GM21381 (cell line): ENCODE data around the gene AHSP.
A peak's percentile ranks its signal among the peaks of the same experiment; 100 is the strongest.
"Not testable (repeated sequence)": the region's sequence is repeated elsewhere in the genome, so short reads cannot be mapped to it uniquely, and the experiment has no call there.

Experiments used
- ATAC-seq: cut with Tn5 transposase; IDR thresholded peaks from one replicate; pipeline ENCODE4 v1.9.1; 2021; ENCODE audit warnings: mild to moderate bottlenecking, moderate library complexity; ENCODE audit not compliant: unreplicated experiment

AHSP gene

DNA sequence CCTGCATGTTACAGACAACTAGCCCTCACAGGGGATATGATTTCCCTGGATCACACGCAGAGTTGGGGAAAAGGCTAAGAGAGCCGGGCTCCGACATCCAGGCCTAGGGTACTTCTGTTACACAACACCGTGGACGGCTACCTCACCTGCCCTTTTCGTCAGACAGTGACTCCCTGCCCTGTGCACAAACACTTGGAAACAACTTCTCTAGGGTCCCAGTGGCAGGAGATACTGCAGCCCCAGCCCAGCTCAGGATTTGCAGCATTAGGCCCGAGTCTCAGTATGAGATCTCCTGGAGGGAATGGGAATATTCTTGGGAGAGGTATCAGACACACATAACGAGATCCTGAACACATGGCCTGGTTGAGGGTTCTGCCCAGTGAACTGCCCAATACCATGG is 27.8 kb upstream of the AHSP start:
- ATAC-seq: no peak

DNA sequence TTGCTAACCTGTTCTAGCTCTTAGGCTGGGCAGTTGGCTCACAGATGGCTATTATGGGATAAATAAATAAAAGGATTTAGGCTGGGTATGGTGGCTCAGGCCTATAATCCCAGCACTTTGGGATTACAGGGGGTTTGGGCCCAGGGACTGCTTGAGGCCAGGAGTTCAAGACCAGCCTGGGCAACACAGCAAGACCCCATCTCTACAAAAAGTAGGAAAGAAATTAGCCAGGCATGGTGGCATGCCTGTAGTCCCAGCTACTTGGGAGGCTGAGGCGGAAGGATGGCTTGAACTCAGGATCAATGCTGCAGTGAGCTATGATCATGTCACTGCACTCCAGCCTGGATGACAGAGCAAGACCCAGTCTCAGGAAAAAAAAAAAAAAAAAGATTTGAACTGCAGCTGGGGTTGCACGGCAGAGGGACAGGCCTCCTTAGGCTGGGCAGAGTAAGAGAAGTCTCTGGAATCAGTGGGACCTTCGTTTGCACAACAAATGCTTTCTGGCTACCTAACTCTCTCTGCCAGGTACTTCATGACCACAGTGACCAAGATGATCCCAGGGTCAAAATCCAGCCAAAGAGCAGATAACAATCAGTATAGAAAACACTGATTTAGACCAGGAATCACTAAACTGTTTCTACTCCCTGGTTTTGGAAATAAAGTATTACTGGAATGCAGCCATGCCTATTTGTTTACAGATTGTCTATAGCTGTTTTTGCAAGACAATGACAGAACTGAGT is 26.3 kb upstream of the AHSP start:
- no peak for ATAC-seq

DNA sequence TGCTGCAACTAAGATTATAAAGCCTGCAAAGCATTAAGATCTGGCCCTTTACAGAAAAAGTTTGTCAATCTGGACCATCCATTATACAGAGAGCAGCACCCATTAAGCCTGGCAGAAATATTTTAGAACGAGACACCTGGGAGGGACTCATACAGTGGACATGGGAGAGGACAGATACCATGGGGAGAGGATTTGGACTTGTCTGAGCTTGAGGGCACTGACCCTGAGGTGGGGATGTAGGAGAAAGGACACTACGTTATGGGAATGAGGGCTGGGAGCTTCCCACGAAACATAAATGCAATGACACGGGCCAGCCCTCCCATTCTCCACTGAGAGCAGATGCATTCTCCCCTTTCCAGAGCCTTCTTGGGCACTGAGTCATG is 25.7 kb upstream of the AHSP start:
- ATAC-seq: no peak

DNA sequence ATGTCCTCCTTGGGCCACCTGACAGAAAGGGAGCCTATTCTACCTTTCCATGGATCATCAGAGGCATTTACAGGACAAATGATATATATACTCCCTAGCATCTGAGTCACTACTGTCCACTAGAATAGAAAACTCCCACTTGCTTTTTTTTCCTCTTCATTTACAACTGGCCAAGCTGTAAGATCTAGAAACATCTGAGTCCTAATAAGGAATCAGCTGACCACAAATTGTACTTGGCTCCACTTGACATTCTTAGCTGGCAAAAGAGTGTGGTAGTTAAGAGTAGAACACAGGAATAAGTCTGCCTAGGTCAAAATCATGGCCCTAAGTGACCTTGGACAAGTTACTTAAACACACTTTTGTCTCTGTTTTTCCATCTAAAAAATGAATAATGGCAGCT is 24.7 kb upstream of the AHSP start:
- no peak for ATAC-seq

DNA sequence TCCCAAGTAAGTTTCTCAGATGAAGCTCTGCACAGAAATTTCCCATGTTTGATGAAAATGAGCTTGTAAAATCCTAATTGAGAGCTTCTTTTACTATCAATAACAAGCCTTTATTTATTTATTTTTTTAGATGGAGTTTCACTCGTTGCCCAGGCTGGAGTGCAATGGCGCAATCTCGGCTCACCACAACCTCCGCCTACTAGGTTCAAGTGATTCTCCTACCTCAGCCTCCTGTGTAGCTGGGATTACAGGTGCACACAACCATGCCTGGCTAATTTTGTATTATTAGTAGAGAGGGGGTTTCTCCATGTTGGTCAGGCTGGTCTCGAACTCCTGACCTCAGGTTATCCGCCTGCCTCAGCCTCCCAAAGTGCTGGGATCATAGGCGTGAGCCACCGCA is 24.1 kb upstream of the AHSP start:
- ATAC-seq: not testable (repeated sequence)

DNA sequence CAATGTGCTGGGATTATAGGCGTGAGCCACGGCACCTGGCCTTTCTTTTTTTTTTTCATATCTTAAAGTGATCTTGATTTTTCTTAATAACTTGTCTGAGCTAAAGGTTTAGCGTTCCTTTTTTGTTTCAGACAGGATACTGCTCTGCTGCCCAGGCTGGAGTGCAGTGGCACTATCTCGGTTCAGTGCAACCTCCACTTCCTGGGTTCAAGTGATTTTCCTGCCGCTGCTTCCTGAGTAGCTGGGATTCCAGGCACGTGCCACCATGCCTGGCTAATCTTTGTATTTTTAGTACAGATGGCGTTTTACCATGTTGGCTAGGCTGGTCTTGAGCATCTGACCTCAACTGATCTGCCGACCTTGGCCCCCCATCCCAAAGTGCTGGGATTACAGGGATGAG is 23.5 kb upstream of the AHSP start:
- no peak for ATAC-seq

DNA sequence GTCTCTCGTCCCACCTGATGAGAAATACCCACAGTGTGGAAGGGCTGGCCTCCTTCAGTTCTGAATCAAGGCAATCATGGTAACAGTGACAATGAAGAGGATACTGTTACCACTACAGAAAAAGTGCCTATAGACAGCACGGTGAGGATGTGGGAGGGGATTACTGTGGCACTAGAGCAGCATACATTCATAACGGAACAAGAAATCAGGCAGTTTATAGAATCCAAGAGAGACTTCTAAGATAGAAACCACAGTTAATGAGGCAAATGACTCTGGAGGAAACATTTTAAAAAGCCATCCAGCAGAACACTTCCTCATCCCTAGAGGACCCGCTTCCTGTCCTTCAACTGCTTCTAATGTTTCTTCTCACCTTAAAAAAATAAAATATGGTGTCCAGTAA is 22.2 kb upstream of the AHSP start:
- no peak for ATAC-seq

DNA sequence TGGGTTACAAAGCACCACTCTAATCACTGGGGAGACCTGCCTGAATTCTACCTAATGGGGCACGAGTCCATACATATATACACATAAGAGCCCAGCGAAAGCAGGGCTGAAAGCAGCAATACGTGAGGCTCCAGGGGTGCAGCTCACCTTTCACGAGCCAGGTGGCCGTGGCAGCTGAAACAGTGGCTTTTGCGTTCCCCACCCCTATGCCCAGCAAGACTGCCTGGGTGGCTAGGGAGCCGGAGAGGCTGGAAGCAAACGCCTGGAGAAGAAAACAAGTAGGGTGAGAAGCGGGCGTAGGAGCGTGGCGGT is 20.1 kb upstream of the AHSP start:
- ATAC-seq: no peak

DNA sequence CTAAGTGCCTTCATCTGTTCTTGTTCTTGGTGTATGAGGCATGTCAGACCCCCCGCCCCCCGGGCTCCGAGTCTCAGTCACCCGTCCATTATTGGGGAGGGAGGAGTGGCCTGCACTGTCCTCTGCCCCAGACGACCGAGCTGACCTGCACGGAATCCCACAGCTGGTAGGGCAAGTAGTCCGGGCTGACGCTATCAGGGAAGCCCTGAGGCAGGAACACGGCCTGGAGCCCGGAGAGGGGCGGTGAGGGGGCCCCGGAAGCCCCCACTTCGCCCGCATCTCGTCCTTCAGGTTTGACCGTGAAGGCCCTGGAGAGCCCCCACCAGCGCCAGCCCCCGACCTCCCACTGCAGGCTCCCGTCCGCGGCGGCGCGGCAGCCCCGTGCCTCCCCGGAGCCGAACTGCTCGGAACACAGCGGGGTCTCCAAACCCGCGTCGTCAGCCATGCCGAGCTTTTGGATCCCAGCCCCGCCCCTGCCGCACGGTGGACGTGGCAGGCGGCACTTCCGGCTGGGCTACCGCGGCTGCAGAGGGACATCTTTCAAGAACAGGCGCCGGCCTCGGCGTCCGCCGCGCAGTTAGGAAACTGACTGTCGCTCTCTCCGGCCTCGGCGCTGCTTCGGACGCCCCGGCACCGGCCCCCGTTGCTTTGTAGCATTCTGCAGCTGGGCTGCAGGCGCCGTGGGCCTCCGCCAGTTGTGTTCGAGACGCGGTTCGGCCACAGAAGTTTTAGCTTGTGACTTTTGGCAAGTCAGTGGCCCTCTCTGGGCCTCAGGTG is 19.6 kb upstream of the AHSP start, which contains the start of gene RUSF1:
Gene RUSF1 (minus strand): TSS at position 463 of the 777 bp plus-strand sequence. CDS start 18 bp downstream, at position 445.
- peak; percentile 92 for ATAC-seq

DNA sequence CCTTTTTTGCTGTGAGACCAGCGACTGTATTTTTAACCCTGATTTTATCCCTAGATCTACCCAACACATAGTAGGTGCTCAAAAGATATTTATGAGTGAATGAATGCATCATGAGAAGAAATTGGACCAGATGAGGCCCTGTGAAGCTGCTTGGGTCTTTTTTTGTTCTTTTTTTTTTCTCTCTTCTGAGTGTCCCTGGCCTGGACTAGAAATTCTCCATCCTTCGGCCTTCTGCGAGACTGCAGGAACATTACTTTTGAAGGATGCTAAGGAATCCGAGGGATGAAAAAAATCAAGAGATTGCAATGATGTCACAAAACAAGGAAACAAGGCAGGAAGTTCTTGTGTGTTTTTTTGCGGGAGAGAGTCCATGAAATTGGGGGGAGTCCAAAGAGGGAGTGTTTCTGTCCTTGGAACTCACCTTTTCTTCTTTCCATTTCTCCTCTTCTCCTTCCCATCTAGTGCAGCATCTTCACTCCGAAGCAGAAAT is 18.9 kb upstream of the AHSP start:
- ATAC-seq: no peak

DNA sequence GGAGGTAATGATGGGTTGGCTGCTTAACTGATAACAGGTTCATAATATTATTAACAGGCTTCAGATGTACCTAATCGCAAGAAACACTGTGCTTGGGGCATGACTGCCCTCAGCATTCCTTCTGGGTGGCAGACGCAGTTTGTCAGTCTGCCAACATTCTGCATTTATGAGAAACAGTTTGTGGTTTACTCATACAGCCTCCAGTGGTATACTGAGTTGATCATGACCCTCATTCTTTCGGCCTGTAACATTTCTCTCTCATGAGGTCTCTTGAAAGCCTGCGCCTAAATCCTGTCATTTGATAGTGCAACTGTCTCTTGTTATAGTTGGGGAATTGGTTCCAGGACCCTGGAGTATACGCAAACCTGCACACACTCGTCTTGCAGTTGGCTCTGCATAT is 14.6 kb upstream of the AHSP start:
- no peak for ATAC-seq

DNA sequence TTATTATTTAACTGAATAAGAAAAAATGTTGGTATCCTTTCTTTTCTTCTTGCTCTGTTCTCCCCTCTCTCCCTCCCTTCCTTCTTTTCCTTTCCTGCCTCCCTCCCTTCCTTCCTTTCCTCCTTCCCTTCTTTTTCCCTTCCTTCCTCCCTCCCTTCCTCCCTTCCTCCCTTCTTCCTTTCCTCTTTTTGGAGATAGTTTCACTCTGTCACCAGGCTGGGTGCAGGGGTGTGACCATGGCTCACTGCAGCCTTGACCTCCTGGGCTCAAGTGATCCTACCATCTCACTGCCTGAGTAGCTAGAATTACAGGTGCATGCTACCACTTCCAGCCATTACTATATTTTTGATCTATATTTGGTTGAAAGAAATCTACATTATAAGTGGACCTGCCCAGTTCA is 13.8 kb upstream of the AHSP start:
- no peak for ATAC-seq

DNA sequence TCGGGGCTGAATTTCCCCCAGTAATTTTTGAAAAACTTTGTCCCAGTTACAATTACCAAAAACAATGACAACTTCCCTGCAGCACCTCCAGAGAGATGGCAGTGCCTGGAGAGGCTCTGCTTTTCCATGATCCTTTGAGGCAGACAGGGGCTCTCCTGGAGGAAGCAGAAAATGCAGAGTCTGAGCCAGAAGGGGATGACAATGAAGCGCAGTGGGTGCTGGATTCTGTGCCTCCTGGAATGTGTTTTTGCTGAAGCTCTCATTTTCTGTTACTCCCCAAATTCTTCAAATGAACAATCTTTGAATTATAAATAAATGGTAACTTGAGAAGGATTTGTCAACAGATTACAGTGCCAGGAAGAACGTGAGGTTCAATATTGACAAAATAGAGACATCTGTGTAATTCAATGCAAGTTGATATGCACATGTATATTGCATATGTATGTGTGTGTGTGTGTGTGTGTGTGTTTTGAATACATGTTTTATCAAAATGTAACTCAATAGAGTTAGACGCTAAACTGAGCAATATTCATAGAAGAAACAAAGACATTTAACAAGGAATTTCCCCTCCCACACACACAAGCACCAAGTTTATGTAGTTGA is 9.8 kb upstream of the AHSP start:
- no peak for ATAC-seq

DNA sequence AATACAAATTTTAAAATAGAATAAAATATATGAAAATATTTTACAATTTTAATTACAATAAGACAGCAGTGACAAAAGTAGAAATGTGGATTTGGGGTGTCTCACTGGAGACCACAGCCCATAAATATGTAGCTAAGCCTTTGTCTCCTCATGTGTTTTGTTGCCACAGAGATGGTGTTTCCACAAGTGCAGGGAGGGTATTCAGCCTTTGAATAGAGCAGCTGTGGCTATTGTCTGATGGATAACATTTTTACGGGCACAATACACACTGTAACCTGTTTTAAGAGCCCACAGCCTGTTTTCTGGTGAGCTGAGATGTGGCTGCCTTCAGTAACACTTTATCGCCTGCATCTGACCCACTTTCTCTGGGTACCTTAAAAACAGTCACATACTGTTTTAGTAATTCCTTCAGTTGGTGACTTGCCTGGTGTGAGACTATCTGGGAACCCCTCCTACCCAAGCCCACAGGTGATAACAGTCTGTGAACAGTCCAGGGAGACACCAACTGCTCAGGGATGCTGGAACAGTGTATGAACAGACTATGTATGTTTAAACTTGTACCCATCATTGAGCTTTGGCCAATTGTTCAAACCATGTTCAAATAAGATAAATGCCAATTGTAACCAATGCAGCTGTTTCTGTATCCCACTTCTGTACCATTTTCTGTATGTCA is 7.8 kb upstream of the AHSP start:
- ATAC-seq: no peak

DNA sequence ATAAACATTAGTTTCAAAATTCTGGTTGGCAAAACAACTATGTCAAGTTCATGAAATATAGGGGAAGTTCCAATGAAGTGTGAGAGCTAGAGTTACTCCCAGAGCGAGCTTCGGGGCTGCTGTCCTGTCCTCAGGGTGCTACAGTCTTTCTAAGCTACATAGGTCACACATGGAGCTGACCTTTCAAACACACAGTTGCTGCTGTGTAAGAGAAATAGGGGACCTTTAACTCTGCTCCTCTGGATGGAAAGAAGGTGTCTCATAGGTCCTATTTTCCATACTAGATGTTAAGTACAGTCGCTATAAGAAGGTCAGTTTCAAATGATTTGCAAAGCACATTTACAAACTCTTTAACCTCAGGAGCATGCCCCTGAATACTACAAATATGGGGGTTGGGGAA is 6.3 kb upstream of the AHSP start:
- no peak for ATAC-seq

DNA sequence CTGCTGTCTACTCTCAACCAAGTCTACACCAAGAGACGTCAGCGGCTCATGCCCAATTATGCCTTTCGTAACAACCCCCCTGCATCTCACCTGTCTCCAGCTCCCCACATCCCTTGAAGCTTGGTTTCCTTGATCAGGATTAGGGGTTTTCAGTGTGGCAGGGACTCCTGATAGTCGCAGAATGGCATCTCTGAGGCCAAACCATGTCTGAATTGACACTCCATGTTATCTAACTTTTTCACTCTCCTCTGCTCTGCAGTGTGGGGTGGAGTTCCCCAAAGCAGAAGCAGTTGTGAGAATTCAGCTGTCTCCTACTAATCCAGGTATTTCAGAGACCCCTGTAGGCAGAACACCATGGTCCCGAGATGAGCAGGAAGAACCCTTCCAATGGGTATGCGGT is 5.6 kb upstream of the AHSP start:
- ATAC-seq: no peak

DNA sequence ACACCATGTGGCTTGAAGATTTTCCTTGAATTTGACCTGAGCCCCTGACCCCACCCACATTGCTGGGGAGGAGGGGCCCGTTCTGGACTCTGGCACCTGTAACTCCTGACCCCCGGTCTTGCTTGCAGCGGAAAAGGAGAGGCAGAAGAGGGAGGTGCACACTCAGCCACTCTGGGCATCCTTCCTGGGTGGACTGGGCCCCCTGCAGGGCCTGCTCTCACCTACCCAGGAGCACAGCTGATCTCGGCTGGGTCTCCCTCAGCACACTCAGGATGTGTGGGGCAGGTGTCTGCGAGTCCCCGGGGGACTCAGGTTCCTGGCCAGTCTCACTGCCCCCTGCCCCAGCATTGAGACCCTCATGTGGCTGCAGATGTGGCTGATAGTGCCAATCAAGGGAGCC is 3.9 kb upstream of the AHSP start:
- ATAC-seq: not testable (repeated sequence)

DNA sequence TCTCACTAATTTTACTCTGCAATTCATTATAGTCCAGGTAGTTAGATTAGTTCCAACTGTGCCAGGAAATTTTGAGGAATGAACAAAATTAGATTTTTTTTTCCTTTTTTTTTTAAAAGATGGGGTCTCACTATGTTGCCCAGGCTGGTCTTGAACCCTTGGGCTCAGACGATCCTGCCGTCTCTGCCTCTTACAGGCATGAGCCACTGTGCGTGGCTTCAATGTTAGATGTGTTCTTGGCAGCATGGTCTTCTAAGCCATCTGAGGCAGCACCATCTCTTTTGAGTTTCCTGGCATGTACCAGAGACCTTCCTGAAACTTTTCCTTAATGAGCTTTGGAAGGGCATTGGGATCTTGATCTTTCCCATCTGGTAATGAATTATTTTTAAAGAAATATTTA is 2.6 kb upstream of the AHSP start:
- ATAC-seq: no peak

DNA sequence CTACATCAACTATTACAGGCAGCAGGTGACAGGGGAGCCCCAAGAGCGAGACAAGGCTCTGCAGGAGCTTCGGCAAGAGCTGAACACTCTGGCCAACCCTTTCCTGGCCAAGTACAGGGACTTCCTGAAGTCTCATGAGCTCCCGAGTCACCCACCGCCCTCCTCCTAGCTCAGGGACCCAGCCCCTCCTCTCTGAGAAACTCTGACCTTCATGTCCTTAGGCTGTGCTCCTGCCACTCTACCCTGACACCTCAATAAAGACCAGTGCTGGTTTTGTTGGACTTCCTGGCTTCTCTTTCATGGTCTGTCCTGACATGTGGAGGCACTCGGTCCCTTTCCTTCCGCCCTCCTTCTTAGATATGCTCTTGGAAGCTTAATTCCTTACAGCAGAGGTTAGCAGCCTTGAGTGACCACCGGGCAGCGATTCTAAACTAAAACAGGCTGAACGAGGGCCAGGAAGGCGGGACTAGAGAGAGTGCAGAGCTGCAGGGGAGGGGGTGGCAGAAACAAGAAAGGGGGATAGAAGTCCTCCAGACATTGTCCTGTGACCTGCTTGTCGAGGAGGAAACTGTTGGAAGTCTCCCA is 915 bp downstream of the AHSP start:
- no peak for ATAC-seq

DNA sequence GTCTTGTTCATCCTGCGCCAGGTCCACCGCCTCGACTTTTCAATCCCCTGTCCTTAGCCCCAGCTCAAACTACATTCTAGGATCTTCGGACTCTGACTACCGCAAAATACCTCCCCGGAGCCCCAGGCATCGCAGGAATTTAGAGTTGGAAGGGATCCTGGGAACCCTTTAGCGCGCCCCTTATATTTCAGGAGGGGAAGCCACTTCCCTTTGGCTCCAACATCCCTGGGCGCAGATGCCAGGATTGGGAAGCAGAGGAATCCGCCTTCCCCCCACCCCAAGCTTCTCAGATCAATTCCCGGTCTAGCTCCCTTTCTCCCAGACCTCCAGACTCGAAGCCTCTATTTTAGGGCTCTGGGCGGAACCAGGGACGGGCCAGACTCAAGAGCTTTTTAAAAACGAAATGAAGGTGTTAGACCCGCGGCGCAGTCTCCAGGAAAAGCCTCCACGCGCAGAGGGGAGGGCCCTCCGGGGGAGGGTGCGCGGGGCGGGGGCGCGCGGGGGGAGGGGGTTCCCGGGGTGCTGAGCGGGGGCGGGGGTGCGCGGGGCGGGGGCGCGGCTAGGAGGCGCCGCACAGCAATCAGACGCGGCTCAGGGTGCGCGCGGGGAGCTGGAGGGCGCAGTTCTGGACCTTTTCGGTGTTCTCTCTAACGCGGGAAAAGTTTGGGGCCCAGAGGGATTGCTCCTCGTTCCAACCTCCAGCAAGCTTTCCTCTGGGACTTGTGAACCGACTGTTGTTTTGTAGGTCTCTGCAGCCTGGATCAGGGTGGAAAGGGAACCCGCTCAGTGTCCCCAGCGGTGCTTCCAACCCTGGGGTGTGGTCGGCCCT is 1.6 kb downstream of the AHSP start:
- ATAC-seq: no peak
